Osteocyte (in vitro differentiated cells): ENCODE results near the gene NME9. TPM values are rescaled to one million over a fixed set of nuclear protein-coding genes. Genes with fewer than 3 reads are reported as not detected.

Experiments
- DNase-seq: peaks from one replicate; pipeline ENCODE4 v3.0.0; 2021; ENCODE audit warnings: mixed read lengths; ENCODE audit not compliant: unreplicated experiment; ENCODE audit errors: extremely low spot score
- H3K27ac Mint-ChIP-seq: one replicate; pipeline ENCODE4 v1.8.0; 2021; ENCODE audit warnings: mild to moderate bottlenecking, mixed read lengths; ENCODE audit not compliant: unreplicated experiment
- H3K27me3 Mint-ChIP-seq: one replicate; pipeline ENCODE4 v1.8.0; 2021; ENCODE audit warnings: mixed read lengths; ENCODE audit not compliant: unreplicated experiment
- H3K36me3 Mint-ChIP-seq: one replicate; pipeline ENCODE4 v1.8.0; 2021; ENCODE audit warnings: mixed read lengths; ENCODE audit not compliant: unreplicated experiment
- H3K4me1 Mint-ChIP-seq: one replicate; pipeline ENCODE4 v1.8.0; 2021; ENCODE audit warnings: mixed read lengths; ENCODE audit not compliant: unreplicated experiment
- H3K4me3 Mint-ChIP-seq: one replicate; pipeline ENCODE4 v1.8.0; 2021; ENCODE audit warnings: mild to moderate bottlenecking, moderate library complexity, mixed read lengths; ENCODE audit not compliant: unreplicated experiment
- H3K9me3 Mint-ChIP-seq: one replicate; pipeline ENCODE4 v1.8.0; 2021; ENCODE audit warnings: mixed read lengths; ENCODE audit not compliant: unreplicated experiment
- total RNA-seq: library from RNA; stranded (reverse); gene quantifications from 2 replicates; pipeline ENCODE4 v1.2.1, GENCODE V29; 2021
- TF ChIP-seq, protein P1 (sequence below): fragments of 200-600 bp; sonication (generic); IDR thresholded peaks from 2 replicates; pipeline ENCODE4 v1.5.0; 2021; ENCODE audit warnings: antibody characterized with exemption, mild to moderate bottlenecking, moderate library complexity

Gene NME9
- total RNA-seq, 1 donor from 2014 or later, result not detected

- Mint-ChIP-seq H3K4me1 (peaks cover 11% of the 10 kb centered on the region), H3K36me3 (peaks cover 20% of the 10 kb centered on the region), H3K27ac (no peak overlapping the region), H3K9me3 (no peaks in the 10 kb centered on the region), H3K27me3 (no peaks in the 10 kb centered on the region), H3K4me3 (no peak overlapping the region)
- TF ChIP-seq, protein P1, sequence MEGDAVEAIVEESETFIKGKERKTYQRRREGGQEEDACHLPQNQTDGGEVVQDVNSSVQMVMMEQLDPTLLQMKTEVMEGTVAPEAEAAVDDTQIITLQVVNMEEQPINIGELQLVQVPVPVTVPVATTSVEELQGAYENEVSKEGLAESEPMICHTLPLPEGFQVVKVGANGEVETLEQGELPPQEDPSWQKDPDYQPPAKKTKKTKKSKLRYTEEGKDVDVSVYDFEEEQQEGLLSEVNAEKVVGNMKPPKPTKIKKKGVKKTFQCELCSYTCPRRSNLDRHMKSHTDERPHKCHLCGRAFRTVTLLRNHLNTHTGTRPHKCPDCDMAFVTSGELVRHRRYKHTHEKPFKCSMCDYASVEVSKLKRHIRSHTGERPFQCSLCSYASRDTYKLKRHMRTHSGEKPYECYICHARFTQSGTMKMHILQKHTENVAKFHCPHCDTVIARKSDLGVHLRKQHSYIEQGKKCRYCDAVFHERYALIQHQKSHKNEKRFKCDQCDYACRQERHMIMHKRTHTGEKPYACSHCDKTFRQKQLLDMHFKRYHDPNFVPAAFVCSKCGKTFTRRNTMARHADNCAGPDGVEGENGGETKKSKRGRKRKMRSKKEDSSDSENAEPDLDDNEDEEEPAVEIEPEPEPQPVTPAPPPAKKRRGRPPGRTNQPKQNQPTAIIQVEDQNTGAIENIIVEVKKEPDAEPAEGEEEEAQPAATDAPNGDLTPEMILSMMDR, result no peak
- no peak for DNase-seq
These were observed 41.7 kb upstream of the NME9 start for GRCh38 chr3:138371070-138371965.

- Mint-ChIP-seq H3K27ac (no peak overlapping the region), H3K9me3 (no peaks in the 10 kb centered on the region), H3K36me3 (peaks cover 20% of the 10 kb centered on the region), H3K4me3 (no peak overlapping the region), H3K27me3 (no peaks in the 10 kb centered on the region), H3K4me1 (peaks cover 13% of the 10 kb centered on the region)
- DNase-seq, result no peak
- TF ChIP-seq, protein P1, result no peak
These were observed 40.7 kb upstream of the NME9 start for GRCh38 chr3:138370321-138370720.

DNA sequence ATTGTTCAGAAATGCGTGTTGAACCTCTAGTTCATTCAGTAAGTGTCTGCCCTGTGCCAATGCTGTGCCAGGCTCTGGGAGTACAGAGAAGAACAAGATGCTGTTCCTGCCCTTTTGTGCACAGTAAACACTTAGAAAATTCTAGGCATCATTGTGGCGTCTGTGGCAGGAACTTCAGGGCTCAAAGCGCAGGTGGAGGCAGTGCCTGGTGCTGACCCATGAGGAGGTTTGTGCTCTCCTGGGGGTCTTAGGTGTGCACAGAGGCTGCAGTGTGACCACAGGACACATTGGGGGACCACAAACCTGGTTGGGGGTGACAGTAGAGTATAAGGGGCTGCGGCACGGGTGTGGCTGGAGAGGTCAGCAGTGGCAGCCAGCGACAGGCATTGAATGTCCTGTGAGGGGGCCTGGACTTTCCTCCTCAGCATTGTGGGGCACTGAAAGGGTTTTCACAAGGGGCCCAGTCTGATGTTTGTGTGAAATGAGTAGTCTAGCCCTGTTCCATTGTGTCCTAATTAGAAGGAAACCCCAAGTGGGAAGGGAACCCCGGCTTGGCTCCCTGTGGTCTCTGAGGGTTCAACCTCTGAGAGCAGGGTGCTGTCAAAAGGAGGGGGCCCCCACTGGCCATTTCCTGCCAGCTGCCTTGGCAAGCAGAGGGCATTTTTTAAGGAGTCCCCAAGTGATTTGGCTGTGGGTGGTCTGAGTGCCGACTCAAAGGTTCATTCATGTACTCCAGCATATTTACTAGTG lies 39.7 kb upstream of the NME9 start:
- TF ChIP-seq, protein P1, result no peak
- H3K4me1 Mint-ChIP-seq, result peaks cover 13% of the 10 kb centered on the region
- no peak overlapping the region for H3K27ac Mint-ChIP-seq
- no peaks in the 10 kb centered on the region for H3K9me3 Mint-ChIP-seq
- no peak for DNase-seq
- H3K27me3 Mint-ChIP-seq, result no peaks in the 10 kb centered on the region
- peaks cover 14% of the 10 kb centered on the region for H3K36me3 Mint-ChIP-seq
- no peak overlapping the region for H3K4me3 Mint-ChIP-seq

GRCh38 chr3:138367911-138368310 lies 38.3 kb upstream of the NME9 start:
- TF ChIP-seq, protein P1, result no peak
- no peaks in the 10 kb centered on the region for H3K9me3 Mint-ChIP-seq
- H3K4me3 Mint-ChIP-seq, result no peak overlapping the region
- peaks cover 4% of the 10 kb centered on the region for H3K36me3 Mint-ChIP-seq
- no peaks in the 10 kb centered on the region for H3K27me3 Mint-ChIP-seq
- DNase-seq, result no peak
- no peak overlapping the region for H3K27ac Mint-ChIP-seq
- H3K4me1 Mint-ChIP-seq, result peaks cover 13% of the 10 kb centered on the region

DNA sequence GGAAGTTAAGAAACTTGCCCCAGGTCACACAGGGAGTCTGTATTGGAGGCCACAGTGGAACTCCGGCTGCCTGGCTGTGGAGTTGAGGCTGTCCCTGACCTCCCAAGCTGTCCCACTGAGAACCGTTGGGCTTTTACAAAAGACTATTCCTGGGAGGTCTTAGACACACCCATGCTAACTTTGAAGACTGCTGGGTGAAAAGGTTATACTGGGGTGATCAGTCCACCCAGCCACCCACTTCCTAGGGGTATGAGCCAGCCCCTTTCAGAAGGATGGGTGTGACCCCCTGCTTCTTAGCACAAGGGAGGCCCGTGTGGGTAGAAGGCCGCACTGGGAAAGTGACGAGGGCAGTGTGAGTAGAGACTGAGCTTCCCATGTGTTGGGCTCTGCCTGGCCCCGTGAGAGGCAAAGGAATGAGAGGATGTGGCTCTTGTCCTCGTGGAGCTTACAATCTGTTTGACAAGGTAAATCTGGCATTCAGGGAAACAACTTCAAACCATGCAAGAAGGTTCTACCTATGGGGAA lies 37.7 kb upstream of the NME9 start:
- peaks cover 16% of the 10 kb centered on the region for H3K4me1 Mint-ChIP-seq
- H3K36me3 Mint-ChIP-seq, result peaks cover 4% of the 10 kb centered on the region
- no peak overlapping the region for H3K4me3 Mint-ChIP-seq
- DNase-seq, result no peak
- TF ChIP-seq, protein P1, result no peak
- no peaks in the 10 kb centered on the region for H3K27me3 Mint-ChIP-seq
- H3K9me3 Mint-ChIP-seq, result no peaks in the 10 kb centered on the region
- H3K27ac Mint-ChIP-seq, result peak overlapping the region; percentile 53
